ENCODE measurements around the gene HTR7. TPM values are rescaled to one million over a fixed set of nuclear protein-coding genes. Genes with fewer than 3 reads are reported as not detected.

Gene HTR7
- total RNA-seq, 1 donor from 2014 or later = 0.74 TPM

DNA sequence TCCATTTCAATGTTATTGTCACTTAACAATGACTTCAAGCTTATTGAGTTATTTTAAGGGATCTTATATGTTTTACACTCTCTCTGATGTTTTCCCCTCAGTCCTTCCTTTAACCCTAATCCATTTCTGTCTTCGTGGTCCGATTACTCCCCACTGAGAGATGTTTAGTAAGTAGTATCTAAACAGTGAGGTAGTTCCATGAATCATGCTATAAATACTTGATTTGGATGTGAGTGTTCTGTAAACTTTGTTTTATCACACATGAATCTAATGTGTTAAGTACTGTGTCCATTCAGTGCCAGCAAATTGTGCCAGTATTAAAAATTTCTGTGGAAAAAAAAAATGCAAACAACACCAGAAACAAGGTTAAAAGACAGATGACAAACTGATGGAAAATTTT, 32.5 kb upstream of the HTR7 start:
- Histone ChIP-seq H3K4me1 (no peaks in the 10 kb centered on the region), H3K9me3 (no peaks in the 10 kb centered on the region), H3K4me3 (no peak overlapping the region), H3K36me3 (peaks cover 0 to 43% of the 10 kb centered on the region in 2 donors), H3K27me3 (no peaks in the 10 kb centered on the region), H3K27ac (no peak overlapping the region)
- TF ChIP-seq POLR2AphosphoS5 (IDR thresholded peaks at IDR 0.05; ENCODE audit: insufficient read depth in 1 of 2, low read depth in 1 of 2) = no peak
- TF ChIP-seq CTCF (IDR thresholded peaks at IDR 0.05) = no peak
- TF ChIP-seq POLR2A (IDR thresholded peaks at IDR 0.05) = no peak
- intact Hi-C loops (cut with DNase I) = no loop called here
- DNase-seq (ENCODE audit: extremely low spot score in 2 of 2) = no peak

DNA sequence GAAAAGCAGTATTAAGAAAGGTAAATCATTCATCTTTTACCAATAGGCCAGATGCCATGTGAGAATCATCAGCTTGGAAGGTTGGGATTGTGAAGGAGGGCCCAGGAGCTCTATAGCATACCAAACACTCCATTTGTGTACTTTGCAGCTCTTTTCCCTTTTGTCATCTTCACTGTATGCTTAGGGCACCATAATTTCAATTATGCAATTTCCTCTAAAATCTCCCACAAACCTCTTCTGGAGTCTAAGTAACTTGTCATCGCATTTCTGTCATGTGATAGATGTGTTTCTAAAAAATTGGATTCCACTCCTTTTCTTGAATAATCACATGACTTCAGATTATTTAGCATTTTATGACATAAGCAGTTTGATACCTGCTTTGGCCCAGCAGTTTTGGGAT, 31.8 kb upstream of the HTR7 start:
- Histone ChIP-seq H3K4me3 (no peak overlapping the region), H3K27me3 (no peaks in the 10 kb centered on the region), H3K27ac (no peak overlapping the region), H3K36me3 (peaks cover 0 to 43% of the 10 kb centered on the region in 2 donors), H3K9me3 (no peaks in the 10 kb centered on the region), H3K4me1 (no peaks in the 10 kb centered on the region)
- no peak for DNase-seq (ENCODE audit: extremely low spot score in 2 of 2)
- intact Hi-C loops (cut with DNase I) = no loop called here
- TF ChIP-seq POLR2A (IDR thresholded peaks at IDR 0.05) (no peak), POLR2AphosphoS5 (IDR thresholded peaks at IDR 0.05; ENCODE audit: insufficient read depth in 1 of 2, low read depth in 1 of 2) (no peak), CTCF (IDR thresholded peaks at IDR 0.05) (no peak)

- intact Hi-C loops (cut with DNase I) = no loop called here
- TF ChIP-seq POLR2AphosphoS5 (IDR thresholded peaks at IDR 0.05; ENCODE audit: insufficient read depth in 1 of 2, low read depth in 1 of 2) (no peak), CTCF (IDR thresholded peaks at IDR 0.05) (no peak), POLR2A (IDR thresholded peaks at IDR 0.05) (no peak)
- Histone ChIP-seq H3K36me3 (peaks cover 0 to 43% of the 10 kb centered on the region in 2 donors), H3K27me3 (no peaks in the 10 kb centered on the region), H3K27ac (no peak overlapping the region), H3K4me1 (no peaks in the 10 kb centered on the region), H3K9me3 (no peaks in the 10 kb centered on the region), H3K4me3 (no peak overlapping the region)
- DNase-seq (ENCODE audit: extremely low spot score in 2 of 2) = no peak
These were observed 30.5 kb upstream of the HTR7 start for GRCh38 chr10:90888387-90888786.

DNA sequence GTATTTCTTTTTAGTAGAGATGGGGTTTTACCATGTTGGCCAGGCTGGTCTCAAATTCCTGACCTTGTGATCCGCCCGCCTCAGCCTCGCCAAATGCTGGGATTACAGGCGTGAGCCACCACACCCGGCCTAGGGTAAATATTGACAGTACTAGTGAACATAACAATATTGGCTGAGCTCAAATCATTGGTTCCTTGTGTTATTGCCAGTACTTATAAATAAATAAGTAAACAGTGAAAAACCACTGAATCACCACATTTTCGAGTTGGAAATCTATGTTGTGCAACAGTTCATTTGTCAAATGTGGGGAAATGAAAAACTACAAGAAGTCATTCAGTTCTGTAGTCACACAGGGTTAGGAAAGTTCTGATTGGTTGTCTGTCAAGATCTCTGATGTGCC, 29.7 kb upstream of the HTR7 start:
- intact Hi-C loops (cut with DNase I) = no loop called here
- Histone ChIP-seq H3K4me3 (no peak overlapping the region), H3K9me3 (no peaks in the 10 kb centered on the region), H3K36me3 (peaks cover 0 to 42% of the 10 kb centered on the region in 2 donors), H3K27me3 (no peaks in the 10 kb centered on the region), H3K4me1 (no peaks in the 10 kb centered on the region), H3K27ac (no peak overlapping the region)
- TF ChIP-seq POLR2AphosphoS5 (IDR thresholded peaks at IDR 0.05; ENCODE audit: insufficient read depth in 1 of 2, low read depth in 1 of 2) (no peak), POLR2A (IDR thresholded peaks at IDR 0.05) (no peak), CTCF (IDR thresholded peaks at IDR 0.05) (no peak)
- DNase-seq (ENCODE audit: extremely low spot score in 2 of 2) = no peak

DNA sequence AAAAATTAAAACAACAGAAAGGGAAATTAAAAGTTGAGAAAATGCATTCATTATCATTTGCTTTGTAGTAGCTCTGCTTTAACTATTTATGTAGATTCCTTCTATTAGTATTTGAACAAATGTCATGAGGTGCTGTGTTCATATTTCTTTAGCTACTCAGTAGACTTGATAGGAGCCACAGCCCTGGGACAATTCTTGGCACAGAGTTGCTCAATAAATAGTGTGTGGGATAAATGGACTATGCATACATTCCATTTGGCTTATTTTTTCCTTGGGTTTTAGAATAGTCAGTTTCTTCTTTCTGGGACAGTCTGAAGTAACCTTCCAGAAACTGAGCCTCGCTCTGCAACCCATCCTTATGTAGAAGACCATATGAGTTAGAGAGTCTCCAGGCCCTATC, 27.3 kb upstream of the HTR7 start:
- no peaks in the 10 kb centered on the region for H3K4me1 ChIP-seq
- no peaks in the 10 kb centered on the region for H3K9me3 ChIP-seq
- H3K4me3 ChIP-seq = no peak overlapping the region
- peaks cover 0 to 45% of the 10 kb centered on the region in 2 donors for H3K36me3 ChIP-seq
- H3K27ac ChIP-seq = no peak overlapping the region
- no peak for TF ChIP-seq CTCF (IDR thresholded peaks at IDR 0.05)
- no peak for TF ChIP-seq POLR2AphosphoS5 (IDR thresholded peaks at IDR 0.05; ENCODE audit: insufficient read depth in 1 of 2, low read depth in 1 of 2)
- TF ChIP-seq POLR2A (IDR thresholded peaks at IDR 0.05) = no peak
- DNase-seq (ENCODE audit: extremely low spot score in 2 of 2) = no peak
- H3K27me3 ChIP-seq = no peaks in the 10 kb centered on the region
- intact Hi-C loops (cut with DNase I) = no loop called here
